ENCODE data around the gene MMP15.

DNA sequence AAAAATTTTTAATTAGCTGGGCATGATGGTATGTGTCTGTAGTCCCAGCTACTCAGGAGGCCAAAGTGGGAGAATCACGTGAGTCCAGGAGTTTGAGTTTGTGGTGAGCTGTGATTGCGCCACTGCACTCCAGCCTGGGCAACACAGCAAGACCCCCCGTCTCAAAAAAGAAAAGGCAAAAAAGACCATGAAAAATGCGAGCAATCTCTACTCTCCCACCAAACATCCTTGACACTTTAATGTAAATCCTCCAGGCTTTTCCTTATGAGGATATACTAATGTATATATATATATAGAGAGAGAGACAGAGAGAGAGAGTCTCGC is 28.1 kb downstream of the MMP15 start:
- TF ChIP-seq, protein P1, sequence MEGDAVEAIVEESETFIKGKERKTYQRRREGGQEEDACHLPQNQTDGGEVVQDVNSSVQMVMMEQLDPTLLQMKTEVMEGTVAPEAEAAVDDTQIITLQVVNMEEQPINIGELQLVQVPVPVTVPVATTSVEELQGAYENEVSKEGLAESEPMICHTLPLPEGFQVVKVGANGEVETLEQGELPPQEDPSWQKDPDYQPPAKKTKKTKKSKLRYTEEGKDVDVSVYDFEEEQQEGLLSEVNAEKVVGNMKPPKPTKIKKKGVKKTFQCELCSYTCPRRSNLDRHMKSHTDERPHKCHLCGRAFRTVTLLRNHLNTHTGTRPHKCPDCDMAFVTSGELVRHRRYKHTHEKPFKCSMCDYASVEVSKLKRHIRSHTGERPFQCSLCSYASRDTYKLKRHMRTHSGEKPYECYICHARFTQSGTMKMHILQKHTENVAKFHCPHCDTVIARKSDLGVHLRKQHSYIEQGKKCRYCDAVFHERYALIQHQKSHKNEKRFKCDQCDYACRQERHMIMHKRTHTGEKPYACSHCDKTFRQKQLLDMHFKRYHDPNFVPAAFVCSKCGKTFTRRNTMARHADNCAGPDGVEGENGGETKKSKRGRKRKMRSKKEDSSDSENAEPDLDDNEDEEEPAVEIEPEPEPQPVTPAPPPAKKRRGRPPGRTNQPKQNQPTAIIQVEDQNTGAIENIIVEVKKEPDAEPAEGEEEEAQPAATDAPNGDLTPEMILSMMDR (IDR thresholded peaks at IDR 0.05; ENCODE audit: low read depth, low read length): no peak
- no peak for TF ChIP-seq POLR2A (IDR thresholded peaks at IDR 0.05; ENCODE audit: extremely low read depth, insufficient read length)

Measured in NB4 (cell line).